Kidney epithelial cell (primary cell): ENCODE data around the gene PKIG. TPM values are rescaled to one million over a fixed set of nuclear protein-coding genes. Genes with fewer than 3 reads are reported as not detected.

Experiments
- DNase-seq: peaks from one replicate; pipeline ENCODE4 v3.0.0-alpha.2; 2010; ENCODE audit warnings: low read depth
- H3K27me3 ChIP-seq: 2 replicates; pipeline ENCODE4 v1.6.0; 2011; ENCODE audit warnings: low read length; ENCODE audit not compliant: control insufficient read depth, insufficient read depth
- H3K36me3 ChIP-seq: 2 replicates; pipeline ENCODE4 v1.5.1; 2011; ENCODE audit warnings: low read length; ENCODE audit not compliant: control insufficient read depth, insufficient read depth
- H3K4me3 ChIP-seq: 2 replicates; pipeline ENCODE4 v1.5.1; 2011; ENCODE audit warnings: low read depth, mild to moderate bottlenecking, control low read depth, low read length
- total RNA-seq: library from RNA; depleted of rRNA; stranded (reverse); fragments of >200 nt; gene quantifications from 2 replicates; pipeline ENCODE4 v1.2.3, GENCODE V29; 2015
- TF ChIP-seq, protein P1 (sequence below): IDR thresholded peaks from 2 replicates; pipeline ENCODE4 v1.5.1; 2011; ENCODE audit warnings: mild to moderate bottlenecking, moderate library complexity, low read length, control low read depth, inconsistent platforms; ENCODE audit not compliant: insufficient read depth, poor library complexity, severe bottlenecking

PKIG gene
- total RNA-seq, 1 donor from 2014 or later = 74.1 TPM

DNA sequence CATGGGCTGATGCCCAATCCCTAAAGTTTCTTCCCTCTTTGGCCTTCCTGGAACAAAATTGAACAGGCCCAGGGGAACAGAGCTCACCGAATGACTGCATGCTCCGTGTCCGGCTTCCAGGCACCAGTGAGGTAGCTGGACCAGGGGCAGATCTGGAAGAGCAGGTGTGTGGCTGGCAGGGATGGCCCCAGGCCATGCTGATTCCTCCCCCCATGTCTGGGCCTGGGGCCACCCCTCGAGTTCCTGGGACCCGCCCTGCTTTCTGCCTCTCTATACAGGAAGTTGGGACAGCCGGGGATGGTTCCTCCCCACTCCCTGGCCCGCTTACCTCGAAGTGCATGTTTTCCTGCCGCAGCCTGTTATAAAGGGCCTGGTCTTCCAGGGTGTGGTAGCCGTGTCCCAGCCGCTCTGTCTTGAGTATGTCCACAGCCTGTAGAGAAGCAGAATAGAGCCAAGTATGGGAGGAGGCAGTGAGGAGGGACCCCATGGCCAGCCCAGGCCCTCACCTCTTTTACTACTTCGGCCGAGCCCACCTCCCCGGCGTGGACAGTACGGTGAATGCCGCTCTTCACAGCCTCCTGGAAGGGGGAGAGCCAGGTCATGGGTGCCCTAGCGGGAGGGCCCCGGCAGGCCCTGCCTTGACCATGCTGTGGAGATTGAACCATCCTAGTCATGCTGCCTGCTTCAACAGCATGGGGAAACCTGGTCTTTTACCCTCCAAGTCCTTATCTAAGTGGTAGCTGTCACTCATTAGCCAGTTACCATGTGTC, 40.3 kb downstream of the PKIG start:
- no peak overlapping the region for H3K4me3 ChIP-seq
- no peak for DNase-seq
- H3K36me3 ChIP-seq = peaks cover 1% of the 10 kb centered on the region
- TF ChIP-seq, protein P1, sequence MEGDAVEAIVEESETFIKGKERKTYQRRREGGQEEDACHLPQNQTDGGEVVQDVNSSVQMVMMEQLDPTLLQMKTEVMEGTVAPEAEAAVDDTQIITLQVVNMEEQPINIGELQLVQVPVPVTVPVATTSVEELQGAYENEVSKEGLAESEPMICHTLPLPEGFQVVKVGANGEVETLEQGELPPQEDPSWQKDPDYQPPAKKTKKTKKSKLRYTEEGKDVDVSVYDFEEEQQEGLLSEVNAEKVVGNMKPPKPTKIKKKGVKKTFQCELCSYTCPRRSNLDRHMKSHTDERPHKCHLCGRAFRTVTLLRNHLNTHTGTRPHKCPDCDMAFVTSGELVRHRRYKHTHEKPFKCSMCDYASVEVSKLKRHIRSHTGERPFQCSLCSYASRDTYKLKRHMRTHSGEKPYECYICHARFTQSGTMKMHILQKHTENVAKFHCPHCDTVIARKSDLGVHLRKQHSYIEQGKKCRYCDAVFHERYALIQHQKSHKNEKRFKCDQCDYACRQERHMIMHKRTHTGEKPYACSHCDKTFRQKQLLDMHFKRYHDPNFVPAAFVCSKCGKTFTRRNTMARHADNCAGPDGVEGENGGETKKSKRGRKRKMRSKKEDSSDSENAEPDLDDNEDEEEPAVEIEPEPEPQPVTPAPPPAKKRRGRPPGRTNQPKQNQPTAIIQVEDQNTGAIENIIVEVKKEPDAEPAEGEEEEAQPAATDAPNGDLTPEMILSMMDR = no peak
- no peaks in the 10 kb centered on the region for H3K27me3 ChIP-seq

- TF ChIP-seq, protein P1 = no peak
- peaks cover 1% of the 10 kb centered on the region for H3K36me3 ChIP-seq
These were observed 41.8 kb downstream of the PKIG start for GRCh38 chr20:44624152-44624551.

DNA sequence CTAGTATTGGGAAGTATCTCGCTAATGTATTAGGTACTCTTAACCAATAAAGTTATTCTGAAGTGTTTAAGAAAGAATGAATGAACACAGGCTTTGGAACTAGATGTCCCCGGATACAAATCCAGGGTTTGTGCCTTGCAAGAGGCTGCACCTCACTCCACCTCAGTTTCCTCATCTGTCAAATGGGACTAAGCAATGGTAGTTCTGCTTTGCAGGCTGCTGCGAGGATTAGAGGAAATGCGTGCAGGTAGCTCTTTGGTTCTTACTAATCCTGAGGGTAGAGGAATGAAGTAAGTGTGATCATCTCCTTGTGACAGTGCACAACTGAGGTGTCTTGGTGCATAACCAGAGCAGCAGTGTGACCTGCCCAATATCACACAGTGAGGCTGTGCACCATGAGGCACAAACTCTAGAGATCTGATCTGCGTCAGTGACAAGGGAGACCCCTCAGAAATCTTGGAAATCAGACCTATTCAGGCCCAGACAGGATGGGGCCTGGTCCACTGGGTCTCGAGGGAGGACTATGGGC, 42.4 kb downstream of the PKIG start:
- H3K27me3 ChIP-seq = no peaks in the 10 kb centered on the region
- no peak for DNase-seq
- H3K4me3 ChIP-seq = no peak overlapping the region
- TF ChIP-seq, protein P1 = no peak
- peaks cover 1% of the 10 kb centered on the region for H3K36me3 ChIP-seq

More at GRCh38 chr20:44624152-44624551, 41.8 kb downstream of the PKIG start:
- no peak overlapping the region for H3K4me3 ChIP-seq
- no peak for DNase-seq
- no peaks in the 10 kb centered on the region for H3K27me3 ChIP-seq

DNA sequence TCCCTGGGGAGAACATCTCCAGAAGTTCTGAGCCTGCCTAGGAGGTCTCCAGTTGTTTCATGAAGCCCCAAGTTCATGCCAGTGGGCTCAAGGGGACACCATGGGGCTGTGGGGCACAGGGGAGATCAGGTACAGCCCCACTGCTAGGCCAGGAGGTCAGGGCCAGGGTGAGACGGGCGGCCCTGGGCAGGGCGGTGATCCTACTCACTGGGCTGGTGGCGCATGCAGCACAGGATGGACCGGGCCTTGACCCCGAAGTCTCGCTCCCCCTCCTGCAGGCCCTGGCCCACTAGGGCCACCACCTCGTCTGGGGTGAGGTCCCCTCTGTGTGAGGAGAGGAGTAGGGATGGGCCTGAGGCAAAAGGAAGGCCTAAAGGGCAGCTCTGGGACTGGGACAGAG, 43.0 kb downstream of the PKIG start:
- no peak overlapping the region for H3K4me3 ChIP-seq
- no peak for DNase-seq
- H3K36me3 ChIP-seq = peaks cover 1% of the 10 kb centered on the region
- H3K27me3 ChIP-seq = no peaks in the 10 kb centered on the region
- TF ChIP-seq, protein P1 = no peak

DNA sequence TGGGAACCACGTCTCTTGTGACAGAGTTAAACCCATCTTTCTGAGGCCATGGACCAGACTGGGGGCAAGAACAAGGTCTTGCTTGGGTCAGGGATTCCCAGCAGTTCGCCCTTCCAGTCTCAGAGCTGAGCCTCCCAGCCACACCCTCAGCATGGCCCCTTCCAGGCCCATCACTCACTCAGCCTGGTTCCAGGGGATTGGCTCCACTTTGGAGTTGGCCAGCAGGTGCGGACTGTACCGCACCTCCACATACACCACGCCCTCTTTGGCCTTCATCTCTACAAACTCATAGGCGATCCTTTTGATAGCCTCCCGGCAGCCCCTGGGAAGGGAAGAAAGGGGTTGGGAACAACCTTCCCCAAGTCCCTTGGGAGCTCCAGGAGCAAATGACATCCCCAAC, 43.9 kb downstream of the PKIG start:
- TF ChIP-seq, protein P1 = no peak
- Histone ChIP-seq H3K27me3 (no peaks in the 10 kb centered on the region), H3K4me3 (no peak overlapping the region), H3K36me3 (peaks cover 1% of the 10 kb centered on the region)
- no peak for DNase-seq
